KMS-11 (cell line): ENCODE measurements around the gene TMEM128.

Source experiments
- H2AFZ ChIP-seq: fragments of 200-600 bp; sonication (generic); 2 replicates; pipeline ENCODE4 v1.6.1; 2016; ENCODE audit warnings: antibody characterized with exemption, mixed run types, low read depth
- H3K27ac ChIP-seq: fragments of 200-600 bp; sonication (generic); 2 replicates; pipeline ENCODE4 v1.6.1; 2016; ENCODE audit warnings: mild to moderate bottlenecking, mixed run types
- H3K27me3 ChIP-seq: fragments of 200-600 bp; sonication (generic); 2 replicates; pipeline ENCODE4 v1.6.1; 2017; ENCODE audit warnings: mild to moderate bottlenecking, low read depth, mixed run types, moderate library complexity; ENCODE audit not compliant: insufficient read depth
- H3K36me3 ChIP-seq: fragments of 200-600 bp; sonication (generic); 2 replicates; pipeline ENCODE4 v1.6.1; 2017; ENCODE audit warnings: mild to moderate bottlenecking, mixed run types; ENCODE audit not compliant: insufficient read depth
- H3K4me1 ChIP-seq: fragments of 200-600 bp; sonication (generic); 2 replicates; pipeline ENCODE4 v1.6.1; 2016; ENCODE audit warnings: mild to moderate bottlenecking, low read depth, mixed run types; ENCODE audit not compliant: poor library complexity, severe bottlenecking
- H3K4me2 ChIP-seq: fragments of 200-600 bp; sonication (generic); 2 replicates; pipeline ENCODE4 v1.7.0; 2016; ENCODE audit warnings: mild to moderate bottlenecking, mixed run types
- H3K4me3 ChIP-seq: fragments of 200-600 bp; sonication (generic); IDR thresholded peaks from 2 replicates; pipeline ENCODE4 v1.6.1; 2017; ENCODE audit warnings: low read depth, low read length, mixed read lengths; ENCODE audit not compliant: insufficient read depth
- H3K79me2 ChIP-seq: fragments of 200-600 bp; sonication (generic); 2 replicates; pipeline ENCODE4 v1.6.1; 2016; ENCODE audit warnings: low read depth, mixed run types; ENCODE audit not compliant: insufficient read depth
- H3K9ac ChIP-seq: fragments of 200-600 bp; sonication (generic); 2 replicates; pipeline ENCODE4 v1.6.1; 2016; ENCODE audit warnings: mild to moderate bottlenecking, mixed run types
- H4K20me1 ChIP-seq: fragments of 200-600 bp; sonication (generic); 2 replicates; pipeline ENCODE4 v1.6.1; 2016; ENCODE audit warnings: mild to moderate bottlenecking, mixed run types; ENCODE audit not compliant: insufficient read depth
- TF ChIP-seq, protein P1 (sequence below): fragments of 200-600 bp; sonication (generic); conservative IDR thresholded peaks from 2 replicates; pipeline ENCODE4 v1.6.1; 2017; ENCODE audit warnings: low read depth, mild to moderate bottlenecking, antibody characterized with exemption, low read length, moderate library complexity, mixed read lengths

Gene TMEM128

DNA sequence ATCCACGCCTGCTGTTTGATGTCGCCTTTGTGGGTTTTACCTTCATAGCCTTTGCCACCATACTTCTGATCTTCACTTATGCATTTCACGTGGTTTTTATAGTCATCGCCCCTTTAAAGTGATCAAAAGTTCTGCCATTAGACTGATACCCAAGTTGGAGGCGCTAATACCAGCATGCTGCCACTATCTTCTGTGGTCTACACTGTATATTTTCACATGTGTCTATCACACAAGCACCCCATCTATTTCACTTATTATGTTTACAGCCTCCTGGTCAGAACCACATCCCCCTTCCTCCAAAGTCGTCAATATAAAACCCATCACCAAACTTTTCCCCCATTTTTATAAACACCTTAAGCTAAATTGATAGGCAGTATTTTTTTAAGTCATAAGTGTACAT lies 33.8 kb upstream of the TMEM128 start:
- Histone ChIP-seq H4K20me1 (no peaks in the 10 kb centered on the region), H3K36me3 (no peaks in the 10 kb centered on the region; the same call in 1 of the 2 replicates), H3K9ac (no peak overlapping the region), H3K4me2 (no peak overlapping the region), H2AFZ (no peak overlapping the region), H3K4me1 (no peaks in the 10 kb centered on the region), H3K4me3 (no peak overlapping the region), H3K79me2 (peaks cover 6% of the 10 kb centered on the region; the same call in 1 of the 2 replicates), H3K27ac (no peak overlapping the region), H3K27me3 (no peaks in the 10 kb centered on the region)
- TF ChIP-seq, protein P1, sequence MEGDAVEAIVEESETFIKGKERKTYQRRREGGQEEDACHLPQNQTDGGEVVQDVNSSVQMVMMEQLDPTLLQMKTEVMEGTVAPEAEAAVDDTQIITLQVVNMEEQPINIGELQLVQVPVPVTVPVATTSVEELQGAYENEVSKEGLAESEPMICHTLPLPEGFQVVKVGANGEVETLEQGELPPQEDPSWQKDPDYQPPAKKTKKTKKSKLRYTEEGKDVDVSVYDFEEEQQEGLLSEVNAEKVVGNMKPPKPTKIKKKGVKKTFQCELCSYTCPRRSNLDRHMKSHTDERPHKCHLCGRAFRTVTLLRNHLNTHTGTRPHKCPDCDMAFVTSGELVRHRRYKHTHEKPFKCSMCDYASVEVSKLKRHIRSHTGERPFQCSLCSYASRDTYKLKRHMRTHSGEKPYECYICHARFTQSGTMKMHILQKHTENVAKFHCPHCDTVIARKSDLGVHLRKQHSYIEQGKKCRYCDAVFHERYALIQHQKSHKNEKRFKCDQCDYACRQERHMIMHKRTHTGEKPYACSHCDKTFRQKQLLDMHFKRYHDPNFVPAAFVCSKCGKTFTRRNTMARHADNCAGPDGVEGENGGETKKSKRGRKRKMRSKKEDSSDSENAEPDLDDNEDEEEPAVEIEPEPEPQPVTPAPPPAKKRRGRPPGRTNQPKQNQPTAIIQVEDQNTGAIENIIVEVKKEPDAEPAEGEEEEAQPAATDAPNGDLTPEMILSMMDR, result no peak

DNA sequence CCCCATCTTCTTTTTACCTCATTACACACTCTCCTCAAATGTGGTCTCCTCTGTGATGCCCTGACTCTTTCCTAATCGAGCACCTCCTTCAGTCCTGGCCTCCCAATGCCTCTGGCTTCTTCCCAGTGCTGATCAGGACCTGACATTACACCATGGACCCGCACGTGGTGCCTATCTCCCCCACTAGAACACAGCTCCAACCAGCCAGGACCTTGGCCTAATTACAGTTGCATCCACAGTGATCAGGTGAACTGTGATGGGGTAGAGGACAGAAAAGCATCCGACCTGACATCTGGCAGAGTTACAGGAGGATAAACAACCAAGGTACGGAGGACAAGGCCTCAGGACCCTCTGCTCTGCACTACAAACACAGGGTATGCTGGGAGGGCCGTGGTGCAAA lies 29.5 kb upstream of the TMEM128 start:
- Histone ChIP-seq H2AFZ (no peak overlapping the region), H3K4me2 (no peak overlapping the region), H4K20me1 (no peaks in the 10 kb centered on the region), H3K79me2 (no peaks in the 10 kb centered on the region), H3K27ac (no peak overlapping the region), H3K4me3 (no peak overlapping the region), H3K36me3 (no peaks in the 10 kb centered on the region), H3K4me1 (no peaks in the 10 kb centered on the region), H3K9ac (no peak overlapping the region), H3K27me3 (no peaks in the 10 kb centered on the region)
- TF ChIP-seq, protein P1, result no peak

DNA sequence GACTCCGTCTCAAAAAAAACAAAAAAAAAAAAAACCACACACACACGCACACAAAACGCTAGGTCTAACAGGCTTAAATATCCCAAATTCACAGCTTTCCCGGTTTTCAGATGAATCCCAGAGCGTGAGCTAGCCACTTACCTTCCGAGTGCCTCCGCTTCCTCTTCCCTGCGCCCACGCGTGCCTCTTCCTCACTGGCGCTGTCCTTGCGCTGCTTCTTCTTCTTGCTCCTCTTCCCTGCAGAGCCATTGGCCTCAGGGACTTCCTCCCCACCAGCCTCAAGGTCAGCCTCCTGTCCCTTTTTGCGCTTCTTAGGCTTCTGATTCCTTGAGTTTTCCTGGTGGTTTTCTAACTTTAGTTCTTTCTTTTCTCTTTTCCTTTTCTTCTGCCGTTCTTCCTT lies 26.2 kb upstream of the TMEM128 start:
- no peak overlapping the region for H2AFZ ChIP-seq
- no peak overlapping the region for H3K4me2 ChIP-seq
- H4K20me1 ChIP-seq, result no peaks in the 10 kb centered on the region
- H3K27ac ChIP-seq, result no peak overlapping the region
- TF ChIP-seq, protein P1, result no peak
- H3K36me3 ChIP-seq, result no peaks in the 10 kb centered on the region
- H3K9ac ChIP-seq, result no peak overlapping the region
- H3K27me3 ChIP-seq, result no peaks in the 10 kb centered on the region
- H3K4me3 ChIP-seq, result no peak overlapping the region
- H3K4me1 ChIP-seq, result no peaks in the 10 kb centered on the region
- no peaks in the 10 kb centered on the region for H3K79me2 ChIP-seq

DNA sequence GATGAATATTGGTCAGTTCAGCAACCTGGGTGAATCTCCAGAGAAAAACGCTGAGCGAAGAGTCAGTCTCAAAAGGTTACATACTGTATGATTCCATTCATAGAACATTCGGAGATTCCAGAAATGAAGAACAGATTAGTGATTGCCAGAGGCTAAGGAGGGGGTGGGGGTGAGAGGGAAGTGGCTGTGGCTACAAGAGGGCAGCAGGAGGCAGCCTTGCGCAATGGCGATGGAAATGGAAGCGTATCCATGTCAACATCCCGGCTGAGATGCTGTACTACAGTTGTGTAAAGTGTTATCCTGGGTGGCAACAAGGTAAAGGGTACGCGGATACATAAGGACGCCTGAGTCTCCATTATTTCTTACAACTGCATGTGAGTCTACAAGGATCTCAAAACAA lies 23.9 kb upstream of the TMEM128 start:
- Histone ChIP-seq H3K27ac (no peak overlapping the region), H3K27me3 (no peaks in the 10 kb centered on the region), H3K36me3 (no peaks in the 10 kb centered on the region), H3K79me2 (no peaks in the 10 kb centered on the region), H4K20me1 (no peaks in the 10 kb centered on the region), H3K4me1 (no peaks in the 10 kb centered on the region), H3K4me2 (no peak overlapping the region), H3K9ac (no peak overlapping the region), H3K4me3 (no peak overlapping the region), H2AFZ (no peak overlapping the region)
- TF ChIP-seq, protein P1, result no peak
